H9 (cell line): ENCODE data around the gene SLC2A5. TPM values are rescaled to one million over a fixed set of nuclear protein-coding genes. Genes with fewer than 3 reads are reported as not detected.

ENCODE experiments used
- DNase-seq: peaks from one replicate; pipeline ENCODE4 v3.0.0-alpha.2; 2017
- H2AFZ ChIP-seq: one replicate; pipeline ENCODE4 v1.6.1; 2013; ENCODE audit warnings: mild to moderate bottlenecking, low read length, control low read depth, moderate library complexity
- H2AK5ac ChIP-seq: 2 replicates; pipeline ENCODE4 v1.6.1; 2013; ENCODE audit warnings: low read length, control low read depth, mixed read lengths; ENCODE audit not compliant: insufficient read length
- H2BK120ac ChIP-seq: one replicate; pipeline ENCODE4 v1.6.1; 2013; ENCODE audit warnings: low read depth, mild to moderate bottlenecking, low read length, control low read depth, inconsistent platforms; ENCODE audit not compliant: poor library complexity, severe bottlenecking
- H2BK12ac ChIP-seq: 2 replicates; pipeline ENCODE4 v1.6.1; 2013; ENCODE audit warnings: low read length, control low read depth, mixed read lengths, low read depth; ENCODE audit not compliant: insufficient read length
- H2BK15ac ChIP-seq: 2 replicates; pipeline ENCODE4 v1.6.1; 2013; ENCODE audit warnings: low read depth, low read length, control low read depth
- H2BK20ac ChIP-seq: one replicate; pipeline ENCODE4 v1.6.1; 2013; ENCODE audit warnings: low read depth, mild to moderate bottlenecking, low read length, control low read depth, inconsistent platforms; ENCODE audit not compliant: poor library complexity, severe bottlenecking
- H2BK5ac ChIP-seq: 2 replicates; pipeline ENCODE4 v1.6.1; 2013; ENCODE audit warnings: low read length, control low read depth, mixed read lengths; ENCODE audit not compliant: insufficient read length
- H3K14ac ChIP-seq: 2 replicates; pipeline ENCODE4 v1.6.1; 2013; ENCODE audit warnings: low read length, control low read depth; ENCODE audit not compliant: insufficient read depth
- H3K18ac ChIP-seq: 2 replicates; pipeline ENCODE4 v1.6.1; 2013; ENCODE audit warnings: low read depth, mild to moderate bottlenecking, mixed read lengths, low read length, control low read depth; ENCODE audit not compliant: insufficient read length
- H3K23ac ChIP-seq: 2 replicates; pipeline ENCODE4 v1.6.1; 2013; ENCODE audit warnings: low read length, control low read depth, mixed read lengths, low read depth; ENCODE audit not compliant: insufficient read length
- H3K23me2 ChIP-seq: 2 replicates; pipeline ENCODE4 v1.6.1; 2013; ENCODE audit warnings: low read depth, mild to moderate bottlenecking, mixed read lengths, low read length, control low read depth; ENCODE audit not compliant: insufficient read length, poor library complexity, severe bottlenecking
- H3K27ac ChIP-seq: 2 replicates; pipeline ENCODE4 v1.5.1; 2013; ENCODE audit warnings: low read length, control low read depth, mixed read lengths, low read depth; ENCODE audit not compliant: insufficient read length
- H3K27me3 ChIP-seq: 2 replicates; pipeline ENCODE4 v1.6.1; 2013; ENCODE audit warnings: low read length, control low read depth, inconsistent platforms; ENCODE audit not compliant: insufficient read depth
- H3K4ac ChIP-seq: 2 replicates; pipeline ENCODE4 v1.6.1; 2013; ENCODE audit warnings: low read depth, mild to moderate bottlenecking, control low read depth, inconsistent platforms, low read length, moderate library complexity
- H3K4me1 ChIP-seq: 2 replicates; pipeline ENCODE4 v1.6.1; 2013; ENCODE audit warnings: low read length, control low read depth, inconsistent platforms; ENCODE audit not compliant: insufficient read depth
- H3K4me2 ChIP-seq: 2 replicates; pipeline ENCODE4 v1.6.1; 2013; ENCODE audit warnings: low read length, control low read depth, mixed read lengths; ENCODE audit not compliant: insufficient read length, insufficient read depth
- H3K56ac ChIP-seq: 2 replicates; pipeline ENCODE4 v1.6.1; 2013; ENCODE audit warnings: low read depth, mild to moderate bottlenecking, mixed read lengths, low read length, control low read depth; ENCODE audit not compliant: insufficient read length
- H3K79me1 ChIP-seq: 2 replicates; pipeline ENCODE4 v1.6.1; 2013; ENCODE audit warnings: low read depth, mild to moderate bottlenecking, moderate library complexity, low read length, control low read depth, inconsistent platforms; ENCODE audit not compliant: insufficient read depth, poor library complexity, severe bottlenecking
- H3K79me2 ChIP-seq: 2 replicates; pipeline ENCODE4 v1.6.1; 2013; ENCODE audit warnings: low read length, control low read depth, inconsistent platforms; ENCODE audit not compliant: insufficient read depth
- H3K9ac ChIP-seq: 2 replicates; pipeline ENCODE4 v1.6.1; 2013; ENCODE audit warnings: low read length, control low read depth, mixed read lengths; ENCODE audit not compliant: insufficient read length; ENCODE audit errors: extremely low read depth
- H3K9me3 ChIP-seq: one replicate; pipeline ENCODE4 v1.6.1; 2013; ENCODE audit warnings: low read depth, low read length, inconsistent platforms; ENCODE audit not compliant: control insufficient read depth
- H3T11ph ChIP-seq: one replicate; pipeline ENCODE4 v1.6.1; 2013; ENCODE audit warnings: mild to moderate bottlenecking, low read length, control low read depth, inconsistent platforms
- H4K20me1 ChIP-seq: one replicate; pipeline ENCODE4 v1.6.1; 2013; ENCODE audit not compliant: control insufficient read depth, insufficient read length, insufficient read depth
- H4K5ac ChIP-seq: 2 replicates; pipeline ENCODE4 v1.6.1; 2013; ENCODE audit warnings: low read depth, mild to moderate bottlenecking, mixed read lengths, low read length, control low read depth; ENCODE audit not compliant: insufficient read length
- H4K8ac ChIP-seq: replicated peaks from 2 replicates; pipeline ENCODE4 v1.6.1; 2013; ENCODE audit warnings: low read length, control low read depth, mixed read lengths, low read depth; ENCODE audit not compliant: insufficient read length
- H4K91ac ChIP-seq: 2 replicates; pipeline ENCODE4 v1.6.1; 2013; ENCODE audit warnings: low read depth, mild to moderate bottlenecking, moderate library complexity, mixed read lengths, low read length, control low read depth; ENCODE audit not compliant: insufficient read length
- H3K27ac Mint-ChIP-seq, 3 experiments: 2 replicates in 2 of 3; 3 replicates in 1 of 3; pipeline ENCODE4 v1.8.0; 2020 to 2021; ENCODE audit warnings: mixed read lengths in 3 of 3, mild to moderate bottlenecking in 1 of 3, moderate library complexity in 1 of 3
- H3K27me3 Mint-ChIP-seq: 2 replicates; pipeline ENCODE4 v1.8.0; 2021; ENCODE audit warnings: low read depth, mild to moderate bottlenecking, moderate library complexity, mixed read lengths
- H3K36me3 Mint-ChIP-seq, 3 experiments: 2 replicates in 2 of 3; 3 replicates in 1 of 3; pipeline ENCODE4 v1.8.0; 2020 to 2021; ENCODE audit warnings: low read depth in 3 of 3, mixed read lengths in 3 of 3; ENCODE audit not compliant: insufficient read depth in 1 of 3
- H3K4me1 Mint-ChIP-seq, 2 experiments: 2 replicates each; pipeline ENCODE4 v1.8.0; 2020; ENCODE audit warnings: mixed read lengths in 2 of 2
- H3K4me3 Mint-ChIP-seq, 2 experiments: 2 replicates in 1 of 2; 3 replicates in 1 of 2; pipeline ENCODE4 v1.8.0; 2020 to 2021; ENCODE audit warnings: mild to moderate bottlenecking in 2 of 2, mixed read lengths in 2 of 2, moderate library complexity in 1 of 2
- H3K9me3 Mint-ChIP-seq, 2 experiments: 2 replicates in 1 of 2; 3 replicates in 1 of 2; pipeline ENCODE4 v1.8.0; 2020; ENCODE audit warnings: mild to moderate bottlenecking in 2 of 2, mixed read lengths in 2 of 2, moderate library complexity in 1 of 2
- CTCF ChIP-seq: fragments of 200-600 bp; sonication (generic); conservative IDR thresholded peaks from 3 replicates; pipeline ENCODE4 v1.8.0; 2021; ENCODE audit warnings: antibody characterized with exemption, mild to moderate bottlenecking
- WGBS: extraction: QIAGEN DNeasy Blood & Tissue Kit; methylation state at CpG from one replicate; pipeline ENCODE4 v1.1.7; 2013; ENCODE audit warnings: missing lambda C conversion rate, low lambda C conversion rate, mixed read lengths; ENCODE audit not compliant: insufficient read length; ENCODE audit errors: extremely low coverage; 5-methylcytosine and 5-hydroxymethylcytosine counted together
- total RNA-seq: library from RNA; stranded (reverse); gene quantifications from 2 replicates; pipeline ENCODE4 v1.2.1, GENCODE V29; 2021

SLC2A5 gene
- total RNA-seq, 1 experiment from 2014 or later: not detected

- H4K91ac ChIP-seq: no peak overlapping the region
- no peaks in the 10 kb centered on the region for H4K20me1 ChIP-seq
- H3K9me3 ChIP-seq: no peaks in the 10 kb centered on the region
- H2BK5ac ChIP-seq: no peak overlapping the region
- H3K23ac ChIP-seq: no peak overlapping the region
- WGBS: no CpG with 5 or more reads among the region's 6 CpGs
- H2BK12ac ChIP-seq: no peak overlapping the region
- H3K79me2 ChIP-seq: no peaks in the 10 kb centered on the region
- H3K9me3 Mint-ChIP-seq: peaks cover 27 to 36% of the 10 kb centered on the region in 2 experiments
- no peak overlapping the region for H3K56ac ChIP-seq
- no peaks in the 10 kb centered on the region for H3K79me1 ChIP-seq
- no peak overlapping the region for H3K9ac ChIP-seq
- no peak overlapping the region for H2AK5ac ChIP-seq
- no peak overlapping the region for H3K27ac Mint-ChIP-seq
- H2BK15ac ChIP-seq: no peak overlapping the region
- TF ChIP-seq CTCF: no peak
- H2AFZ ChIP-seq: no peak overlapping the region
- H3K27me3 ChIP-seq: no peaks in the 10 kb centered on the region
- H3K18ac ChIP-seq: no peak overlapping the region
- H3K4me1 ChIP-seq: no peaks in the 10 kb centered on the region
- H3K27me3 Mint-ChIP-seq: peaks cover 2% of the 10 kb centered on the region; the same call in 1 of the 2 replicates
- no peak overlapping the region for H3K27ac ChIP-seq
- H4K8ac ChIP-seq: no peak overlapping the region
- H3K4me1 Mint-ChIP-seq: peaks cover 2% of the 10 kb centered on the region in 2 experiments; a peak in 3 of 4 replicates
- H3K4ac ChIP-seq: no peak overlapping the region
- H3T11ph ChIP-seq: no peak overlapping the region
- H3K4me2 ChIP-seq: no peak overlapping the region
- no peak for DNase-seq
- H3K14ac ChIP-seq: no peak overlapping the region
- no peak overlapping the region for H4K5ac ChIP-seq
- H2BK120ac ChIP-seq: no peak overlapping the region
- no peaks in the 10 kb centered on the region for H3K23me2 ChIP-seq
- H3K4me3 Mint-ChIP-seq: no peak overlapping the region
- H3K36me3 Mint-ChIP-seq: peaks cover 7 to 30% (median 11%) of the 10 kb centered on the region in 3 experiments
- H2BK20ac ChIP-seq: no peak overlapping the region
Measured at GRCh38 chr1:9093091-9093490, 23.7 kb upstream of the SLC2A5 start.
